ENCODE measurements around the gene ATP8B1.

Gene ATP8B1

GRCh38 chr18:57804557-57804956 is 1.4 kb upstream of the ATP8B1 start:
- no peaks in the 10 kb centered on the region for H3K36me3 ChIP-seq (ENCODE audit: control insufficient read depth in 1 of 2, insufficient read depth in 2 of 2, low read length in 2 of 2)
- no peak overlapping the region for H3K9ac ChIP-seq (ENCODE audit: low read length)
- H4K8ac ChIP-seq (ENCODE audit: low read depth, low read length), result no peak overlapping the region
- H2BK5ac ChIP-seq (ENCODE audit: low read depth, low read length, poor library complexity), result no peak overlapping the region
- H3K79me2 ChIP-seq (ENCODE audit: control insufficient read depth, insufficient read depth, low read length, poor library complexity), result peaks cover 3% of the 10 kb centered on the region
- no peak overlapping the region for H2AK5ac ChIP-seq (ENCODE audit: low read length)
- WGBS (ENCODE audit: extremely low coverage, insufficient coverage, insufficient read length), result no CpG with 5 or more reads among the region's 6 CpGs
- no peak overlapping the region for H3K4me2 ChIP-seq (ENCODE audit: low read length)
- H2AFZ ChIP-seq (ENCODE audit: insufficient read depth, low read length, poor library complexity), result no peak overlapping the region
- H4K91ac ChIP-seq (ENCODE audit: low read depth, low read length), result no peak overlapping the region
- H3K23ac ChIP-seq (ENCODE audit: low read length), result no peak overlapping the region
- no peaks in the 10 kb centered on the region for H3K9me3 ChIP-seq (ENCODE audit: insufficient read depth, low read depth, low read length)
- H3K4me3 ChIP-seq (ENCODE audit: low read depth, low read length), result no peak overlapping the region
- H3K4ac ChIP-seq (ENCODE audit: low read depth, low read length), result no peak overlapping the region
- no peak for DNase-seq
- H2BK12ac ChIP-seq (ENCODE audit: low read length), result no peak overlapping the region
- H3K4me1 ChIP-seq (ENCODE audit: control insufficient read depth in 1 of 2, insufficient read depth in 2 of 2, low read length in 2 of 2), result peaks cover 17 to 20% of the 10 kb centered on the region in 2 experiments
- peaks cover 14% of the 10 kb centered on the region for H3K79me1 ChIP-seq (ENCODE audit: low read length)
- H3K18ac ChIP-seq (ENCODE audit: low read length), result no peak overlapping the region
- no peak overlapping the region for H2BK120ac ChIP-seq (ENCODE audit: insufficient read depth, low read length, poor library complexity)
- no peak overlapping the region for H3K14ac ChIP-seq (ENCODE audit: low read length)
- peaks cover 19% of the 10 kb centered on the region for H3K27me3 ChIP-seq (ENCODE audit: insufficient read depth, low read length)
- H3K27ac ChIP-seq (ENCODE audit: low read depth, low read length), result no peak overlapping the region
- no peak overlapping the region for H4K12ac ChIP-seq (ENCODE audit: low read depth, low read length)

GRCh38 chr18:57802213-57803102 is 657 bp downstream of the ATP8B1 start:
- no CpG with 5 or more reads among the region's 74 CpGs for WGBS (ENCODE audit: extremely low coverage, insufficient coverage, insufficient read length)
- DNase-seq, result no peak

DNA sequence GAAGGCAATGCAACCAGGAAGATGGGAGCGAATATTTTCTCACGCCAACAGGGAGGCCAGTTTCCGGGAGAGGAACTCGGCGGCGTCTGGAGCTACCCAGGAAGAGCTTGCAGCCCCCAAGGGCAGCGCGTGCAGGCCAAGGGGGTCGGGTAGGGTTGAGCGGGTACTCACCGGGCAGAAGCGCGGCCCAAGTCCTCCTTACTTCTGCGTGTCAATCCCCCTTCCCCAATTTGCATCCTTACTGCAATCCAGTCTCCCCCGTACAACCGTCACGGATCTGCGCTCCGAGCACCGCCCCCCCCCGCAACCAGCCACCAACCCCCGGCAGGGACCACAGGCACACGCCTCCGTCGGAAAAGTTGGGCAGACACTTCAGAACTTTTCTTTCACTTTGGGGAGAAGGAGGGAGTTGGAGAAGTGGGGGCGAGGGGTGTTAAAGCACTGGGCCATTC is 1.3 kb downstream of the ATP8B1 start:
- no peak overlapping the region for H2BK120ac ChIP-seq (ENCODE audit: insufficient read depth, low read length, poor library complexity)
- peaks cover 20 to 25% of the 10 kb centered on the region in 2 experiments for H3K4me1 ChIP-seq (ENCODE audit: control insufficient read depth in 1 of 2, insufficient read depth in 2 of 2, low read length in 2 of 2)
- peak overlapping the region; percentile 82 for H3K4me2 ChIP-seq (ENCODE audit: low read length)
- no peak overlapping the region for H4K91ac ChIP-seq (ENCODE audit: low read depth, low read length)
- DNase-seq, result no peak
- no peak overlapping the region for H3K9ac ChIP-seq (ENCODE audit: low read length)
- no CpG with 5 or more reads among the region's 26 CpGs for WGBS (ENCODE audit: extremely low coverage, insufficient coverage, insufficient read length)
- H3K4me3 ChIP-seq (ENCODE audit: low read depth, low read length), result peak overlapping the region; percentile 78
- no peak overlapping the region for H4K8ac ChIP-seq (ENCODE audit: low read depth, low read length)
- H4K12ac ChIP-seq (ENCODE audit: low read depth, low read length), result no peak overlapping the region
- peaks cover 14% of the 10 kb centered on the region for H3K79me1 ChIP-seq (ENCODE audit: low read length)
- H2AK5ac ChIP-seq (ENCODE audit: low read length), result no peak overlapping the region
- no peaks in the 10 kb centered on the region for H3K9me3 ChIP-seq (ENCODE audit: insufficient read depth, low read depth, low read length)
- H3K36me3 ChIP-seq (ENCODE audit: control insufficient read depth in 1 of 2, insufficient read depth in 2 of 2, low read length in 2 of 2), result no peaks in the 10 kb centered on the region
- H3K18ac ChIP-seq (ENCODE audit: low read length), result peak overlapping the region; percentile 41
- no peak overlapping the region for H3K23ac ChIP-seq (ENCODE audit: low read length)
- H2BK12ac ChIP-seq (ENCODE audit: low read length), result no peak overlapping the region
- H3K4ac ChIP-seq (ENCODE audit: low read depth, low read length), result no peak overlapping the region
- H3K14ac ChIP-seq (ENCODE audit: low read length), result no peak overlapping the region
- H2BK5ac ChIP-seq (ENCODE audit: low read depth, low read length, poor library complexity), result no peak overlapping the region
- peaks cover 19% of the 10 kb centered on the region for H3K27me3 ChIP-seq (ENCODE audit: insufficient read depth, low read length)
- peaks cover 3% of the 10 kb centered on the region for H3K79me2 ChIP-seq (ENCODE audit: control insufficient read depth, insufficient read depth, low read length, poor library complexity)
- H2AFZ ChIP-seq (ENCODE audit: insufficient read depth, low read length, poor library complexity), result no peak overlapping the region
- H3K27ac ChIP-seq (ENCODE audit: low read depth, low read length), result no peak overlapping the region

More at GRCh38 chr18:57802213-57803102, 657 bp downstream of the ATP8B1 start:
- Histone ChIP-seq H3K14ac (ENCODE audit: low read length) (peak overlapping the region; percentile 62), H3K9ac (ENCODE audit: low read length) (peak overlapping the region; percentile 19), H3K79me2 (ENCODE audit: control insufficient read depth, insufficient read depth, low read length, poor library complexity) (peaks cover 3% of the 10 kb centered on the region), H3K36me3 (ENCODE audit: control insufficient read depth in 1 of 2, insufficient read depth in 2 of 2, low read length in 2 of 2) (no peaks in the 10 kb centered on the region), H4K12ac (ENCODE audit: low read depth, low read length) (peak overlapping the region; percentile 31), H3K4me3 (ENCODE audit: low read depth, low read length) (peak overlapping the region; percentile 78), H2BK120ac (ENCODE audit: insufficient read depth, low read length, poor library complexity) (peak overlapping the region; percentile 84), H3K23ac (ENCODE audit: low read length) (no peak overlapping the region), H3K4me1 (ENCODE audit: control insufficient read depth in 1 of 2, insufficient read depth in 2 of 2, low read length in 2 of 2) (peaks cover 17 to 20% of the 10 kb centered on the region in 2 experiments), H4K91ac (ENCODE audit: low read depth, low read length) (peak overlapping the region; percentile 88), H2AFZ (ENCODE audit: insufficient read depth, low read length, poor library complexity) (peak overlapping the region; percentile 38), H3K27ac (ENCODE audit: low read depth, low read length) (no peak overlapping the region), H2AK5ac (ENCODE audit: low read length) (peak overlapping the region; percentile 55), H2BK12ac (ENCODE audit: low read length) (peak overlapping the region; percentile 64), H3K18ac (ENCODE audit: low read length) (peak overlapping the region; percentile 78), H4K8ac (ENCODE audit: low read depth, low read length) (peak overlapping the region; percentile 76), H3K79me1 (ENCODE audit: low read length) (peaks cover 14% of the 10 kb centered on the region), H3K9me3 (ENCODE audit: insufficient read depth, low read depth, low read length) (no peaks in the 10 kb centered on the region), H2BK5ac (ENCODE audit: low read depth, low read length, poor library complexity) (peak overlapping the region; percentile 51), H3K4me2 (ENCODE audit: low read length) (peak overlapping the region; percentile 82), H3K4ac (ENCODE audit: low read depth, low read length) (peak overlapping the region; percentile 28), H3K27me3 (ENCODE audit: insufficient read depth, low read length) (peaks cover 19% of the 10 kb centered on the region)

GRCh38 chr18:57801325-57801724 is 1.8 kb downstream of the ATP8B1 start:
- H3K4me3 ChIP-seq (ENCODE audit: low read depth, low read length), result no peak overlapping the region

More at GRCh38 chr18:57801325-57801724, 1.8 kb downstream of the ATP8B1 start:
- Histone ChIP-seq H4K8ac (ENCODE audit: low read depth, low read length) (no peak overlapping the region), H3K4ac (ENCODE audit: low read depth, low read length) (no peak overlapping the region), H2BK12ac (ENCODE audit: low read length) (no peak overlapping the region), H2AFZ (ENCODE audit: insufficient read depth, low read length, poor library complexity) (no peak overlapping the region), H3K27ac (ENCODE audit: low read depth, low read length) (no peak overlapping the region), H3K36me3 (ENCODE audit: control insufficient read depth in 1 of 2, insufficient read depth in 2 of 2, low read length in 2 of 2) (no peaks in the 10 kb centered on the region), H3K79me2 (ENCODE audit: control insufficient read depth, insufficient read depth, low read length, poor library complexity) (peaks cover 3% of the 10 kb centered on the region), H2BK120ac (ENCODE audit: insufficient read depth, low read length, poor library complexity) (no peak overlapping the region), H3K23ac (ENCODE audit: low read length) (no peak overlapping the region), H3K14ac (ENCODE audit: low read length) (no peak overlapping the region), H4K12ac (ENCODE audit: low read depth, low read length) (no peak overlapping the region), H3K18ac (ENCODE audit: low read length) (no peak overlapping the region), H4K91ac (ENCODE audit: low read depth, low read length) (no peak overlapping the region), H2BK5ac (ENCODE audit: low read depth, low read length, poor library complexity) (no peak overlapping the region), H3K4me1 (ENCODE audit: control insufficient read depth in 1 of 2, insufficient read depth in 2 of 2, low read length in 2 of 2) (peaks cover 20 to 25% of the 10 kb centered on the region in 2 experiments), H3K4me2 (ENCODE audit: low read length) (peak overlapping the region; percentile 82), H3K79me1 (ENCODE audit: low read length) (peaks cover 14% of the 10 kb centered on the region), H3K27me3 (ENCODE audit: insufficient read depth, low read length) (peaks cover 19% of the 10 kb centered on the region), H2AK5ac (ENCODE audit: low read length) (no peak overlapping the region), H3K9ac (ENCODE audit: low read length) (no peak overlapping the region), H3K9me3 (ENCODE audit: insufficient read depth, low read depth, low read length) (no peaks in the 10 kb centered on the region)
- WGBS (ENCODE audit: extremely low coverage, insufficient coverage, insufficient read length), result no CpG with 5 or more reads among the region's 14 CpGs
- no peak for DNase-seq
